HepG2 (cell line): ENCODE data around the gene LHPP. TPM values are rescaled to one million over a fixed set of nuclear protein-coding genes. Genes with fewer than 3 reads are reported as not detected.

Source experiments
- ATAC-seq: fragments of 200-7000 bp; cut with Tn5 transposase; 3 replicates; pipeline ENCODE4 v1.9.1; 2020; ENCODE audit warnings: mild to moderate bottlenecking, moderate library complexity
- BruUV-seq: library from RNA; stranded (reverse); fragments of 400-500 nt; replicated peaks from 2 replicates; lab custom pipeline; 2021; lab: Mats Ljungman, UMichigan
- CTCF ChIA-PET: fragments of 300-600 bp; formaldehyde crosslinking; extraction: SDS; loops from one replicate; lab custom pipeline; 2021; ENCODE audit warnings: low total read pairs, inconsistent platforms, low intra/inter-chr PET ratio; lab: Yijun Ruan, JAX
- POLR2A ChIA-PET: fragments of 350-600 bp; sonication (Branson Sonifier 250); formaldehyde crosslinking; loops from one replicate; lab custom pipeline; 2020; ENCODE audit warnings: antibody characterized with exemption, inconsistent platforms; lab: Yijun Ruan, JAX
- DNase-seq: peaks from one replicate; pipeline ENCODE4 v3.0.0-alpha.2; 2015; ENCODE audit warnings: low spot score
- FAIRE-seq: peaks from 3 replicates; lab custom pipeline; 2011; peaks lifted over from hg19 to GRCh38; lab: Jason Lieb, UNC
- H2AFZ ChIP-seq: one replicate; pipeline ENCODE4 v1.6.1; 2011; ENCODE audit warnings: low read length, inconsistent platforms
- H3K27ac ChIP-seq: fragments of 300-600 bp; 3 replicates; pipeline ENCODE4 v1.8.0; 2011; ENCODE audit warnings: mixed run types, mild to moderate bottlenecking, mixed read lengths, low read length, inconsistent platforms; ENCODE audit not compliant: insufficient read depth; ENCODE audit errors: extremely low read length
- H3K27me3 ChIP-seq, 2 experiments: fragments of 200-600 bp in 1 of 2; 2 replicates in 1 of 2; 3 replicates in 1 of 2; pipeline versions ENCODE4 v1.6.0 to v1.8.0; 2011; ENCODE audit warnings: low read length in 2 of 2, mild to moderate bottlenecking in 2 of 2, moderate library complexity in 2 of 2, inconsistent platforms in 1 of 2; ENCODE audit not compliant: insufficient read depth in 2 of 2, control insufficient read depth in 1 of 2
- H3K36me3 ChIP-seq, 2 experiments: fragments of 200-600 bp in 1 of 2; replicated peaks in 1 of 2; 2 replicates in 1 of 2; 3 replicates in 1 of 2; pipeline versions ENCODE4 v1.5.1 to v1.8.0; 2011; ENCODE audit warnings: low read length in 2 of 2, inconsistent platforms in 1 of 2; ENCODE audit not compliant: insufficient read depth in 2 of 2, control insufficient read depth in 1 of 2
- H3K4me1 ChIP-seq: 2 replicates; pipeline ENCODE4 v1.5.1; 2012; ENCODE audit warnings: low read length, inconsistent platforms; ENCODE audit not compliant: insufficient read depth
- H3K4me2 ChIP-seq: 2 replicates; pipeline ENCODE4 v1.6.0; 2011; ENCODE audit warnings: low read depth, low read length, inconsistent platforms
- H3K4me3 ChIP-seq, 3 experiments: fragments of 200-600 bp in 1 of 3; sonication (generic), shearing (Covaris generic) in 1 of 3; replicated peaks in 1 of 3; 2 replicates each; pipeline ENCODE4 v1.5.1; 2011 to 2016; ENCODE audit warnings: low read length in 3 of 3, inconsistent platforms in 2 of 3, low read depth in 2 of 3, mild to moderate bottlenecking in 2 of 3, control low read depth in 1 of 3, mixed read lengths in 1 of 3; ENCODE audit not compliant: insufficient read depth in 1 of 3
- H3K79me2 ChIP-seq: one replicate; pipeline ENCODE4 v1.6.1; 2011; ENCODE audit warnings: low read length, inconsistent platforms; ENCODE audit not compliant: insufficient read depth
- H3K9ac ChIP-seq: 2 replicates; pipeline ENCODE4 v1.6.0; 2011; ENCODE audit warnings: mild to moderate bottlenecking, low read depth, low read length, inconsistent platforms; ENCODE audit not compliant: insufficient read depth
- H3K9me3 ChIP-seq: 2 replicates; pipeline ENCODE4 v1.5.1; 2012; ENCODE audit warnings: mild to moderate bottlenecking, low read length
- H4K20me1 ChIP-seq: 2 replicates; pipeline ENCODE4 v1.6.0; 2011; ENCODE audit warnings: inconsistent platforms, mild to moderate bottlenecking, low read length, moderate library complexity; ENCODE audit not compliant: insufficient read depth
- BCL6 ChIP-seq: IDR thresholded peaks from 2 replicates; pipeline ENCODE4 v1.6.1; 2016; ENCODE audit warnings: missing genetic modification reagents, missing compliant biosample characterization
- RFX3 ChIP-seq: IDR thresholded peaks from 2 replicates; pipeline ENCODE4 v1.6.1; 2016; ENCODE audit warnings: missing biosample characterization, missing genetic modification reagents
- RORA ChIP-seq: sonication (generic); formaldehyde crosslinking; IDR thresholded peaks from 2 replicates; pipeline ENCODE4 v1.5.0; 2020; ENCODE audit warnings: mild to moderate bottlenecking, missing genetic modification reagents, moderate library complexity
- ZC3H4 ChIP-seq: sonication (generic); formaldehyde crosslinking; IDR thresholded peaks from 2 replicates; pipeline ENCODE4 v1.4.0; 2020; ENCODE audit warnings: missing genetic modification reagents, borderline replicate concordance
- ZFP82 ChIP-seq: sonication (generic); formaldehyde crosslinking; IDR thresholded peaks from 2 replicates; pipeline ENCODE4 v1.5.1; 2020; ENCODE audit warnings: mild to moderate bottlenecking, missing genetic modification reagents, borderline replicate concordance
- ZNF430 ChIP-seq: sonication (generic); formaldehyde crosslinking; IDR thresholded peaks from 2 replicates; pipeline ENCODE4 v1.9.0; 2021; ENCODE audit warnings: mild to moderate bottlenecking, missing genetic modification reagents
- ZNF564 ChIP-seq: sonication (generic); formaldehyde crosslinking; IDR thresholded peaks from 2 replicates; pipeline ENCODE4 v1.8.1; 2023; ENCODE audit warnings: mild to moderate bottlenecking, missing genetic modification reagents
- ZNF737 ChIP-seq: sonication (generic); formaldehyde crosslinking; IDR thresholded peaks from 2 replicates; pipeline ENCODE4 v1.5.0; 2020; ENCODE audit warnings: missing genetic modification reagents, mild to moderate bottlenecking, borderline replicate concordance
- WGBS: methylation state at CpG from one replicate; pipeline ENCODE4 v1.1.6; 2017; ENCODE audit warnings: low lambda C conversion rate; 5-methylcytosine and 5-hydroxymethylcytosine counted together
- in situ Hi-C: cut with HindIII; loops from 2 replicates; pipeline ENCODE4 v1.10.0; 2017; ENCODE audit warnings: low pct_unique_long_range_greater_than_20kb; ENCODE audit not compliant: extremely low pct_ligation_motif_present
- intact Hi-C: fragments of 100-400 bp; cut with micrococcal nuclease; formaldehyde crosslinking; loops from one replicate; pipeline ENCODE4 v1.10.0; 2022; ENCODE audit not compliant: unreplicated experiment
- polyA plus RNA-seq, 8 experiments: library from polyadenylated mRNA; depleted of rRNA in 3 of 8; stranded (reverse) in 7 of 8; unstranded in 1 of 8; fragments of >200 nt; fragmentation: Illumina TruSeq in 4 of 8; extraction: Trizol in 4 of 8; gene quantifications; 2 replicates each; pipeline versions ENCODE4 v1.2.1 to v1.2.3, GENCODE V29; 2011 to 2016; ENCODE audit warnings: low read depth in 4 of 8, missing spikeins in 1 of 8, mixed read lengths in 1 of 8; ENCODE audit not compliant: insufficient read depth in 1 of 8
- total RNA-seq, 5 experiments: library from RNA; depleted of rRNA; stranded (reverse); fragments of >200 nt; fragmentation: Illumina TruSeq; extraction: Trizol; gene quantifications; 2 replicates each; pipeline ENCODE4 v1.2.3, GENCODE V29; 2016; ENCODE audit warnings: low read depth in 1 of 5
- TF ChIP-seq, protein P1 (sequence below): sonication (generic); formaldehyde crosslinking; IDR thresholded peaks from 2 replicates; pipeline ENCODE4 v1.9.0; 2021; ENCODE audit warnings: missing genetic modification reagents, borderline replicate concordance
- TF ChIP-seq, protein P2 (sequence below): sonication (generic); formaldehyde crosslinking; IDR thresholded peaks from 2 replicates; pipeline ENCODE4 v1.4.0; 2020; ENCODE audit warnings: mild to moderate bottlenecking, missing genetic modification reagents

LHPP gene
- total and polyA plus RNA-seq, 2 of the 13 experiments (the other 11 are each of a cell fraction or from before 2014, with no cell fraction given), result 5.2 to 13.1 TPM

- no peaks in the 10 kb centered on the region for H3K9me3 ChIP-seq
- no peak for DNase-seq
- no peak overlapping the region for H3K4me3 ChIP-seq
- WGBS, result 53% methylated on average over 11 of the region's 14 CpGs
- CTCF ChIA-PET, result no interaction called here
- no peaks in the 10 kb centered on the region for H3K79me2 ChIP-seq
- H3K27ac ChIP-seq, result no peak overlapping the region
- in situ Hi-C loops, result no loop called here
- TF ChIP-seq, protein P1, sequence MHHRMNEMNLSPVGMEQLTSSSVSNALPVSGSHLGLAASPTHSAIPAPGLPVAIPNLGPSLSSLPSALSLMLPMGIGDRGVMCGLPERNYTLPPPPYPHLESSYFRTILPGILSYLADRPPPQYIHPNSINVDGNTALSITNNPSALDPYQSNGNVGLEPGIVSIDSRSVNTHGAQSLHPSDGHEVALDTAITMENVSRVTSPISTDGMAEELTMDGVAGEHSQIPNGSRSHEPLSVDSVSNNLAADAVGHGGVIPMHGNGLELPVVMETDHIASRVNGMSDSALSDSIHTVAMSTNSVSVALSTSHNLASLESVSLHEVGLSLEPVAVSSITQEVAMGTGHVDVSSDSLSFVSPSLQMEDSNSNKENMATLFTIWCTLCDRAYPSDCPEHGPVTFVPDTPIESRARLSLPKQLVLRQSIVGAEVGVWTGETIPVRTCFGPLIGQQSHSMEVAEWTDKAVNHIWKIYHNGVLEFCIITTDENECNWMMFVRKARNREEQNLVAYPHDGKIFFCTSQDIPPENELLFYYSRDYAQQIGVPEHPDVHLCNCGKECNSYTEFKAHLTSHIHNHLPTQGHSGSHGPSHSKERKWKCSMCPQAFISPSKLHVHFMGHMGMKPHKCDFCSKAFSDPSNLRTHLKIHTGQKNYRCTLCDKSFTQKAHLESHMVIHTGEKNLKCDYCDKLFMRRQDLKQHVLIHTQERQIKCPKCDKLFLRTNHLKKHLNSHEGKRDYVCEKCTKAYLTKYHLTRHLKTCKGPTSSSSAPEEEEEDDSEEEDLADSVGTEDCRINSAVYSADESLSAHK (CRISPR knock-in tag), result no peak
- TF ChIP-seq ZNF564 (CRISPR knock-in tag) (no peak), ZFP82 (CRISPR knock-in tag) (no peak), RFX3 (CRISPR knock-in tag) (no peak), BCL6 (CRISPR knock-in tag) (no peak), ZNF430 (CRISPR knock-in tag) (no peak), RORA (CRISPR knock-in tag) (no peak), ZC3H4 (CRISPR knock-in tag) (no peak), ZNF737 (no peak)
- TF ChIP-seq, protein P2, sequence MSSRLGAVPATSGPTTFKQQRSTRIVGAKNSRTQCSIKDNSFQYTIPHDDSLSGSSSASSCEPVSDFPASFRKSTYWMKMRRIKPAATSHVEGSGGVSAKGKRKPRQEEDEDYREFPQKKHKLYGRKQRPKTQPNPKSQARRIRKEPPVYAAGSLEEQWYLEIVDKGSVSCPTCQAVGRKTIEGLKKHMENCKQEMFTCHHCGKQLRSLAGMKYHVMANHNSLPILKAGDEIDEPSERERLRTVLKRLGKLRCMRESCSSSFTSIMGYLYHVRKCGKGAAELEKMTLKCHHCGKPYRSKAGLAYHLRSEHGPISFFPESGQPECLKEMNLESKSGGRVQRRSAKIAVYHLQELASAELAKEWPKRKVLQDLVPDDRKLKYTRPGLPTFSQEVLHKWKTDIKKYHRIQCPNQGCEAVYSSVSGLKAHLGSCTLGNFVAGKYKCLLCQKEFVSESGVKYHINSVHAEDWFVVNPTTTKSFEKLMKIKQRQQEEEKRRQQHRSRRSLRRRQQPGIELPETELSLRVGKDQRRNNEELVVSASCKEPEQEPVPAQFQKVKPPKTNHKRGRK (CRISPR knock-in tag), result no peak
- TF ChIP-seq, all 625 proteins: peak for 0
- FAIRE-seq (no peak), ATAC-seq (no peak; the same call in 2 of the 3 replicates)
- H3K27me3 ChIP-seq, result peaks cover 0 to 6% of the 10 kb centered on the region in 2 experiments; a peak in 1 of 5 replicates
- POLR2A ChIA-PET, result no interaction called here
- intact Hi-C loops, result no loop called here
- no TSS peak for BruUV-seq
- H3K4me1 ChIP-seq, result peaks cover 3% of the 10 kb centered on the region; the same call in 1 of the 2 replicates
- H3K36me3 ChIP-seq, result no peaks in the 10 kb centered on the region
- no peak overlapping the region for H3K9ac ChIP-seq
- H3K4me2 ChIP-seq, result no peak overlapping the region
- no peak overlapping the region for H2AFZ ChIP-seq
- H4K20me1 ChIP-seq, result no peaks in the 10 kb centered on the region
Observed at GRCh38 chr10:124574456-124575070, 112.9 kb downstream of the LHPP start.
